Mucosa of stomach (tissue), 1 donor: ENCODE data around the gene GTF3C5.

ENCODE experiments used
- H3K27me3 ChIP-seq: one replicate; pipeline ENCODE4 v1.7.0; 2013; ENCODE audit warnings: mild to moderate bottlenecking, low read length; ENCODE audit not compliant: control insufficient read depth, insufficient read depth
- H3K36me3 ChIP-seq: one replicate; pipeline ENCODE4 v1.7.0; 2013; ENCODE audit warnings: low read length; ENCODE audit not compliant: control insufficient read depth, insufficient read depth
- H3K4me1 ChIP-seq: one replicate; pipeline ENCODE4 v1.7.0; 2013; ENCODE audit warnings: mild to moderate bottlenecking, low read length; ENCODE audit not compliant: control insufficient read depth, insufficient read depth
- H3K4me3 ChIP-seq: one replicate; pipeline ENCODE4 v1.7.0; 2013; ENCODE audit warnings: low read length
- H3K9ac ChIP-seq: one replicate; pipeline ENCODE4 v1.7.0; 2013; ENCODE audit warnings: mild to moderate bottlenecking, low read length, moderate library complexity
- H3K9me3 ChIP-seq: one replicate; pipeline ENCODE4 v1.7.0; 2013; ENCODE audit warnings: mild to moderate bottlenecking, low read length, moderate library complexity; ENCODE audit not compliant: control insufficient read depth
- donor health status: Pancreatic carcinoma.

The GTF3C5 gene

DNA sequence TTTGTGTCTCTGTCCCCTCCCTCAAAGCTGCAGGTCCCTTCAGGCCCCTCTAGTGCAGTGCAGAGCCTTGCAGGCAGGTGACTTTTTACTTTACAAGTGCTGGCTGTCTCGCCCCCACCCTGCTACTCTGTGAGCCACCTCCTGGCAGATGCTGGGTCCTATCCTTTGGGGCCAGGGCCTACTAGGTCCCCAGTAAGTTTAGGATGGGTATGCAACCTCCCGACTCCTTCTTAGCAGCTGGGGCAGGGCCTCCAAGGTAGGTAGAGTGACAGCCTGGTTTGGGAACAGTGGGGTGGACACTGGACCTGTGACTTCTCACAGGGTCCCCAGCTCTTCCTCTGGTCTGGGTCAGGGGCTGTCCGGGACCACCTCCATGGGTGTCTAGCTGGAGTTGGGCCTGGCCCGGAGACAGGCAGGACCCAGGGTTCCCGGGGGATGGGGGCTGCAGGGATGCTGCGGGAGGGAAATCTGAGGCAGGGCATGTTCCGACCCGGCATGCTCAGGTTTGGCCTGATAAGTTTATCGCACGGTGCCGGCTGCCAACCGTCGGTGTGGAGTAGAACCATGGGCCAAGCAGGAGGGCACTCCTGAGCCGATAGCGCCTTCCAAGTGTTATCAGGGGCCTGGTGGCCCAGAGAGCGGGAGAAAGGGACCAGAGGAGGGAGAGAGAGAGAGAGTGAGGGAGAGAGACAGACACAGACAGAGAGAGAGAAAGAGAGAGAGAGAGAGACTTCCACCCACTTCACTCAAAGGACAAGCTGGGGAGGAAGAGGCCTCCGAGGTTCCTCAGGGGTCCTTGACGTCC is 31.8 kb upstream of the GTF3C5 start:
- Histone ChIP-seq H3K9me3 (no peaks in the 10 kb centered on the region), H3K27me3 (peaks cover 16% of the 10 kb centered on the region), H3K9ac (no peak overlapping the region), H3K4me3 (no peak overlapping the region), H3K36me3 (no peaks in the 10 kb centered on the region), H3K4me1 (peaks cover 13% of the 10 kb centered on the region)

DNA sequence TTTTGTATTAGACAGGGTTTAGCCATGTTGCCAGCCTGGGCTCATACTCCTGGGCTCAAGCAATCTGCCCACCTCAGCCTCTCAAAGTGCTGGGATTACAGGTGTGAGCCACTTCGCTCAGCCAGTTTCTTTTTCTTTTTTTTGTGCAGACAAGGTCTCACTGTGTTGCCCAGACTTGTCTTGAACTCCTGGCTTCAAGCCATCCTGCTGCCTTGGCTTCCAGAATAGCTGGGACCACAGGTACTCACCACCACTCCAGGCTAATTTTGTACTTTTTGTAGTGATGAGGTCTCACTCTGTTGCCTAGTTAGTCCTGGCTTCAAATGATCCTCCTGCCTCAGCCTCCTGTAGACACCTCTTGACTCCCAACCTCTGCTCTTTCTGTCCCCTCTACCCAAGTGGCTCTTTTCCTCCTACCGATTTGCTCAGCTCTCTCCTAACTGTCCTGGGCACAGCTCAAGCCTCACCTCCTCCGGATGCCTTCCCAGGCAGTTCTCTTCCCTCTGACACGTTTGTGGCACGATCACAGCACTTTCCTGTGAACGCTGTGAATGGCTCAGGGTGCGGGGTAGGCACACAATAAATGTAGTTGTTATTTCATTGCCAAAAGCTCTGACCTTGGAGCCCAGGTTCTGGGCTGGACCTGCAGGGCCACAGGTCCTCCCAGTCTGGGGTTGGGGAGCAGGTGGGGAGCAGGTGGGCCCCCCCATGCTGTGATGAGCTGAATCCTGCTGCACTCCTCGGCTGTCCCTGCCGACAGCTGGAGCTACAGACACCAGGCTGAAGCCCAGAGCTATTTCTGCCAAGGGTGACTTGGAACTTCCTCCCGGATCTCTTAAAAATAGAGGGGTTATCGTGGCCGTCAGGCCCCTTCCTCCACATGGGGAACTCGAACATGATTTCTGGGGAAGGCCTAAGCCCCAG is 28.4 kb upstream of the GTF3C5 start:
- Histone ChIP-seq H3K9ac (no peak overlapping the region), H3K36me3 (no peaks in the 10 kb centered on the region), H3K4me3 (no peak overlapping the region), H3K27me3 (peaks cover 18% of the 10 kb centered on the region), H3K4me1 (peaks cover 5% of the 10 kb centered on the region), H3K9me3 (no peaks in the 10 kb centered on the region)

DNA sequence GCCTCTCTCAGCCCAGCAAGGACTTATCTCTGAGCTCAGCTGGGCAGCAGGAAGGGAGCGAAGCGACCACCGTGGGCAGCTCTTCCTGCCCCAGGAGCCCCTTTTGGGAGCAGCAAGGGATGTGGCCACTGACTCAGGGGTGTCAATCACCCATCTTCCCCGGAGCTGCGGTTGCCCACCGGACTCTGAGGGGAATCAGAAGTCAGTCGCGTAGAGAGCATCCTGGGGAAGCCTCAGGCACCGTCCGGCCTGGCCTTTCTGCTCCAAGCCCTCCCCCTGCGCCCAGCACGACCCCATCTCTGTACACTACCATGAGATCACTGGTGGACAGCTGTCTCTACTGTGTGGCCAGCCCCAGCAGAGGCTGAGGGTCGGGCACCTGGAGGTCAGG is 27.7 kb upstream of the GTF3C5 start:
- peaks cover 19% of the 10 kb centered on the region for H3K27me3 ChIP-seq
- no peak overlapping the region for H3K9ac ChIP-seq
- no peak overlapping the region for H3K4me3 ChIP-seq
- H3K4me1 ChIP-seq, result peaks cover 5% of the 10 kb centered on the region
- H3K36me3 ChIP-seq, result no peaks in the 10 kb centered on the region
- no peaks in the 10 kb centered on the region for H3K9me3 ChIP-seq

DNA sequence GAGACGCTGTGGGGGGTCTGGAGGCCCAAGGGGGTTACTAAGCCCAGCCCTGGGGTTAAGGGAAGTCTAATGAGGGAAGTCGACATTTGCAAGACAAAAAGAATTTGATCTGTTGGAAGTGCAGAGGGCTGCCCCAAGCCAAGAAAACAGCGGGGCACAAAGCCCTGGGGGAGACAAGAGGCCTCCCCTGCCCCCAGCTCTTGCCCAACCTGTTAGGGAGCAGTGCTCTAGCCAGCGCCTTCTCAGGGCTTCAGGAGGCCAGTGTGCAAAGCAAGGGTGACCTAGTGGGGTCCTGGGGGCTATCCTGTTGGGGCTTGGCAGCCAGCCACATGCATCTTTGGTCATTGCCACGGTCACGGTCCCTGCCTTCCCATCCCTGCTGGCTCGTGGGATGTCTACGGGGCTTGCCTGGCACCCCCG is 27.1 kb upstream of the GTF3C5 start:
- no peak overlapping the region for H3K9ac ChIP-seq
- H3K9me3 ChIP-seq, result no peaks in the 10 kb centered on the region
- H3K27me3 ChIP-seq, result peaks cover 19% of the 10 kb centered on the region
- H3K36me3 ChIP-seq, result no peaks in the 10 kb centered on the region
- peaks cover 11% of the 10 kb centered on the region for H3K4me1 ChIP-seq
- no peak overlapping the region for H3K4me3 ChIP-seq

DNA sequence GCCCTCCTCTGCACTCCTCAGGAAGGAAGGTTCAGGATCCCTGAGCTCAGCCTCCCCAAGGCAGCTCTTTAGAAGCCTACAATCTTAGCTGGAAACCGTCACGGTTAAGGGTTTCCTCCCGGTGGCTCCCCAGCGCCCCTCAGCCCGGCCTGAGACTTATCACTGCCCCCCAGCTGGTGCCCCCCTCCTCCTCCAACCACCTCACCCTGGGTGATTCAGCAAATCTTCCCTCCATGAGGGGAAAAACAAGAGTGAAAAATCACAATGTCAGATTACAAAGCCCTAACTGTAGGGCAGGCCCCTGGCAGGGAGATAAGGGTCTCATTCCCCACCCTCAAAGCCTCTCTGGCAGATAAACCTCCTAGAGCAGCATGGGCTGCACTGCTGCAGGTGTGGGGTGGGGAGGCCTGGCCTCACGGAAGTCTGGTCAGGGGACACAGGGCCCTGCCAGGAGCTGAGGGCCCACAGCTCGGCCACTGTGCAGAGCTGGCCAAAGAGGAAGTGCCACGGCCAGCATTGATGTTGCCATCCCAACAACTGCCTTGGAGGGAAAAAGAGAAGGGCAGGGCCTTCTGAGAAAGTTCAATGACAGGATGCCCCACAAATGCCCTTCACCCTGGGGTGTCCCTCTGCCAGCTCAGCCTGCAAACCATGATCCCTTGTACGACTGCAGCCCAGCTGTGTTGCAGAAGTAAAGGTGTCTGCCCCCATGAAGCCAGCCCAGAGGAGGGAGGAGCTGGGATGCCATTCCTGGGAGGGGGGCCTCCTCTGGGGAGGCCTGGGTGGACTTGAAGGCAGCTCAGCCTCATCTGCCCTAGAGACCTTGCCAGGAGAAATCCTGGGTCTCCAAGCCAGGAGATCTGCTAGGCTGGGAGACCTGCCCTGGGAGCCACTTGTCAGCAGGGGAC is 26.5 kb upstream of the GTF3C5 start:
- Histone ChIP-seq H3K36me3 (no peaks in the 10 kb centered on the region), H3K9me3 (no peaks in the 10 kb centered on the region), H3K9ac (no peak overlapping the region), H3K4me1 (peaks cover 12% of the 10 kb centered on the region), H3K4me3 (no peak overlapping the region), H3K27me3 (peaks cover 19% of the 10 kb centered on the region)

DNA sequence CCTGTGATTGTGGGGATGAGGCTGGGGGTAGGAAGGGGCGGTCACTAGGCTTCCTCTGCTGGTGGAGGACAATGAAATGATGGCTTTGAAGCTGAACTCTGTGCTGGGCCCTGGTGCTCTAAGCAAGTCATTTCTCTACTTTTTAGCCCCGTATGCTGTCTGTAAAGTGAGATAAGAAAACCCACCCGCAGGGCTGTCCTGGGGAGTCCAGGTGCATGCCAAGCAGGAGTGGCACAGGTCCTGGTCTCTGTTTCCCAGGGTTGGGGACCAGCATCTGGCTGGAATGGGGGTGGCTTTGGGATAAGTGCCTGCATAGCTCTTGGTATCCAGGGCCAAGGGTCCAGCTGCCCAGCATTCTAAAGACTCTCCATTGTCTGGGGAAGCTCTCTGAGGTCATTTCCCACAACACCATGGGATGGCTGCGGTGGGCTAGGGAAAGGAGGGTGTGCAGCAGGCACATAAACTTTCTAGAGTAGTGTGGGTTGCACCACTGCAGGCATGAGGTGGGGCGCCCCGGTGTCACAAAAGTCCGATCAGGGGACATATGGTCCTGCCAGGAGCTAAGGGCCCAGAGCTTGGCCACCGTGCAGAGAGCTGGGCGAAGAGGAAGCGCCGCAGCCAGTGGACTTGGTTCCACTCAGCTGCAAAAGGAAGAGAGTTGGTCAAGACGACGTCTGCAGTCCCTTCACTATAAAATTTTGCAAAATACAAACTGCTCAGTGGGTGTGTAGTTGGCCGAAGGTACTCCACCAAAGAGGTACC is 25.6 kb upstream of the GTF3C5 start:
- Histone ChIP-seq H3K9ac (no peak overlapping the region), H3K9me3 (no peaks in the 10 kb centered on the region), H3K4me3 (no peak overlapping the region), H3K36me3 (no peaks in the 10 kb centered on the region), H3K27me3 (peaks cover 13% of the 10 kb centered on the region), H3K4me1 (peaks cover 12% of the 10 kb centered on the region)

DNA sequence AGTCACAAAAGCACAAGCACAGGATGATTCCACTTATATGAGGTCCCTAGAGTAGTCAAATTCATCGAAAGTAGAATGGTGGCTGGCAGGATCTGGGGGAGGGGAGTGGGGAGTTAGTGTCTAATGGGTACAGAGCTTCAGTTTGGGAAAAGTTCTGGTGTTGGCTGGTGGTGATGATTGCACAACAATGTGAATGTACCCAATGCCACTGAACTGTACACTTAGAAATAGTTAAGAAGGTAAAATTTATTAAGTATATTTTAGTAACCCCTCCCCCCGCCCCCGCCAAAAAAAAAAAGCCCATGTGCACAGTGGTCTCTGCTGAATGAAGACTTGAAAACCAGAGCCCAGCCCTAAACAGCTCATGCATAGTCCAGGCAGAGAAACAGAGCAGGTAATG is 24.8 kb upstream of the GTF3C5 start:
- Histone ChIP-seq H3K27me3 (peaks cover 9% of the 10 kb centered on the region), H3K4me1 (peaks cover 12% of the 10 kb centered on the region), H3K9ac (no peak overlapping the region)

DNA sequence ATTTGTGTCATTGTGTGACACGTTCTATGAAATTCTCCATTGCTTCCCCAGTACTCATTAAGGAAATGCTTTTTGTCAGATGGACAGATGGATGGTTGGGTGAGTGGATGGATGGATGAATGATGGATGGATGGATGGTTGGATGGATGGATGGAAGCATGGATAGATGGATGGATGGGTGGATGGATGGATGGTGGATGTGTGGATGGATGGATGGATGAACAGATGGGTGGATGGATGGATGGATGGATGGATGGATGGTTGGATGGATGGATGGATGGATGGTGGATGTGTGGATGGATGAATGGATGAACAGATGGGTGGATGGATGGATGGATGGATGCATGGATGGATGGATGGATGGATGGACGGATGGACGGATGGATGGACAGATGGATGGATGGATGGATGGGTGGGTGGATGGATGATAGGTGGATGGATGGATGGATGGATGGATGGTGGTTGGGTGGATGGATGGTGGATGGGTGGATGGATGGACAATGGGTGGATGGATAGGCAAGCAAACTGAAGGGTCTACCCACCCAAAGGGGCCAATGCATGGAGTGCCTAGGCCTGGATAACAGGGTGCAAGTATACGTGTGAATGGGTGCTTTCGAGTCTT is 24.0 kb upstream of the GTF3C5 start:
- peaks cover 9% of the 10 kb centered on the region for H3K27me3 ChIP-seq
- H3K4me3 ChIP-seq, result no peak overlapping the region
- no peaks in the 10 kb centered on the region for H3K36me3 ChIP-seq
- no peak overlapping the region for H3K9ac ChIP-seq
- no peaks in the 10 kb centered on the region for H3K9me3 ChIP-seq
- H3K4me1 ChIP-seq, result peaks cover 12% of the 10 kb centered on the region

More for the DNA sequence above, 24.8 kb upstream of the GTF3C5 start:
- Histone ChIP-seq H3K4me3 (no peak overlapping the region), H3K9me3 (no peaks in the 10 kb centered on the region), H3K36me3 (no peaks in the 10 kb centered on the region)

DNA sequence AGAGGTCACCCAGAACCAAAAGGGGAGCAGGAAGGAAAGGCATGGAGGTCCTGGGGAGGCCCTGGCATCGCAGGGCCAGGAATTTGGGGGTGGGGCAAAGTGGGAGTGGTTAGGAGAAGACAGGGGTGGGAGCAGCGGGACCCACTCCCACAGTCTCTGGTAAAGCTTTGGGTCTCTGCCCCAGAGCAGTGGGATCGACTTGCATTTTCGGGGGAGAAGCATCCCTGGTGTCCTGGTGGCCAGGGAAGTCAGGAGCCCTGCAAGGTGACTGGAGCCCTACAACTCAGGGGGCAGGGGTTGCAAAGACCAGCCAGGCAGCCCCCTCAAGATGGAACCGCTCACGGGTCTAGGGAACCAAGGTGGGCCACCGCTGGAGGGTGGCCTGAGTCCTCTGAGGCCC is 22.4 kb upstream of the GTF3C5 start:
- peaks cover 12% of the 10 kb centered on the region for H3K4me1 ChIP-seq
- no peaks in the 10 kb centered on the region for H3K9me3 ChIP-seq
- H3K27me3 ChIP-seq, result peaks cover 3% of the 10 kb centered on the region
- H3K36me3 ChIP-seq, result no peaks in the 10 kb centered on the region
- H3K4me3 ChIP-seq, result no peak overlapping the region
- no peak overlapping the region for H3K9ac ChIP-seq

DNA sequence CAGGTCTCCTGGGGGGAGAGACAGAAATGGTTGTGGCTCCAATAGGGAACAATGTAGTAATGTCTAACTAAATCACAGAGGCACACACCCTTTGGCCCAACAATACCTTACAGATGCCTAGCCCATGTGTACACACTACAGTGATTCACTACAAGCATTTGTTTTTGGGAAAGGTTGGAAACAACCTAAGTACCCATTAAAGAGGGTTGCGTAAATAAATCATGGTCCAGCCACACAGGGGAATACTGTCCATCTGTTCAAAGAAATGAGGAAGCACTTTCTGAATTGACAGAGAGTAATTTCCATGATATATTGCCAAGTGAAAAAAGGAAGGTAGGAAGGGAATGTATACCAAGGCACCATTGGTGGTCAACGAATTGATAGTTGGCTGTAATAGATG is 22.0 kb upstream of the GTF3C5 start:
- Histone ChIP-seq H3K9me3 (no peaks in the 10 kb centered on the region), H3K27me3 (peaks cover 3% of the 10 kb centered on the region), H3K4me3 (no peak overlapping the region), H3K36me3 (no peaks in the 10 kb centered on the region), H3K9ac (no peak overlapping the region), H3K4me1 (peaks cover 12% of the 10 kb centered on the region)
